ENCODE data around the gene GCA. TPM values are rescaled to one million over a fixed set of nuclear protein-coding genes. Genes with fewer than 3 reads are reported as not detected.

GCA gene
- total RNA-seq, 1 donor from 2014 or later, result 41.6 TPM

- TF ChIP-seq CTCF (conservative IDR thresholded peaks at IDR 0.05; ENCODE audit: low read depth, low read length), result no peak
- DNase-seq (ENCODE audit: low read depth), result no peak
- no peak overlapping the region for H3K4me3 ChIP-seq (ENCODE audit: low read depth, low read length)
Observed at GRCh38 chr2:162401871-162402270, 57.9 kb downstream of the GCA start.

GRCh38 chr2:162403884-162404283 is 60.0 kb downstream of the GCA start:
- no peak overlapping the region for H3K4me3 ChIP-seq (ENCODE audit: low read depth, low read length)
- no peak for DNase-seq (ENCODE audit: low read depth)
- no peak for TF ChIP-seq CTCF (conservative IDR thresholded peaks at IDR 0.05; ENCODE audit: low read depth, low read length)

Other genes with a start within 250 kb of the GCA start
- not detected in 2 replicates for gene GCG, start 191.9 kb upstream of the GCA start, total RNA-seq
- 0.14 and 2.3 TPM in 2 replicates for gene FAP, start 100.7 kb upstream of the GCA start, total RNA-seq
- 4.8 and 8.4 TPM in 2 replicates for gene IFIH1, start 25.4 kb upstream of the GCA start, total RNA-seq

All from epithelial cell of proximal tubule (primary cell).